ENCODE results near the gene ZSWIM5. TPM values are rescaled to one million over a fixed set of nuclear protein-coding genes. Genes with fewer than 3 reads are reported as not detected.

Gene ZSWIM5
- total and polyA plus RNA-seq, 11 donors = 0.19 to 1.7 (median 0.81) TPM

DNA sequence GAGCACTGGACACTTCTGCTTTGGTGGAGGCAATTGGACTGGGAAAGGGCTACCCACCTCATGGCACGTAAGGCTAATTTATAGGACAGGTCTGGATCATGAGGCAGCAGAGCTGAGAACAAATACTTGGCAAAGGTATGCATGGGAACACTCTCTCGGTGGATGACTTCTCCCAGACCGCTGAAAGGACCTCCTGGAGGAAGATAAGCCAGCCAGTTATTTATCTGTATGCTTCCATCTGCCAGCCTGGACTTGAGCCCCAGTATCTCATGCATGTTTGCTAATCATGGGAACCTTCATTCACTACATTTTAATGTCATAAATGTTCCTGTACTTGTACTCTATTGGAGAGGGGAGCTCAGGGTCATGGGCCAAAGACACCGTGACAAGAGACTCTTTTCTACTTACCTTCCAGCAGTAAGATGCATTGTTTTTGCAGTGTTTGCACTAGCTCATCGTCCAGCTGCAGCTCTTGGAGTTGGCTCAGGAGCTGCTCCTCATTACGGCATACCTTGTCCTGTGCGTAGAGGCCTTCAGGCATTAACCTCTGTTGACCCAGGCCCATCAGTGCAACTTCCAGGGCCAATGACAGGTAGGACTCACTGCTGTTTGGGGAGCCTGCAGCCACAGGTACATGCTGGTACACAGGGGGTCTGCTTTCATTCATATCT, 170.6 kb downstream of the ZSWIM5 start:
- no peaks in the 10 kb centered on the region for H3K9me3 ChIP-seq
- H3K36me3 ChIP-seq = peaks cover 0 to 24% (median 0%) of the 10 kb centered on the region in 9 donors
- H3K4me1 ChIP-seq = no peaks in the 10 kb centered on the region
- WGBS, 4 donors = 68 to 77% (median 73%) methylated on average over 7 of the region's 7 CpGs
- DNase-seq = no peak
- H3K27ac ChIP-seq = no peak overlapping the region
- TF ChIP-seq, protein P1, sequence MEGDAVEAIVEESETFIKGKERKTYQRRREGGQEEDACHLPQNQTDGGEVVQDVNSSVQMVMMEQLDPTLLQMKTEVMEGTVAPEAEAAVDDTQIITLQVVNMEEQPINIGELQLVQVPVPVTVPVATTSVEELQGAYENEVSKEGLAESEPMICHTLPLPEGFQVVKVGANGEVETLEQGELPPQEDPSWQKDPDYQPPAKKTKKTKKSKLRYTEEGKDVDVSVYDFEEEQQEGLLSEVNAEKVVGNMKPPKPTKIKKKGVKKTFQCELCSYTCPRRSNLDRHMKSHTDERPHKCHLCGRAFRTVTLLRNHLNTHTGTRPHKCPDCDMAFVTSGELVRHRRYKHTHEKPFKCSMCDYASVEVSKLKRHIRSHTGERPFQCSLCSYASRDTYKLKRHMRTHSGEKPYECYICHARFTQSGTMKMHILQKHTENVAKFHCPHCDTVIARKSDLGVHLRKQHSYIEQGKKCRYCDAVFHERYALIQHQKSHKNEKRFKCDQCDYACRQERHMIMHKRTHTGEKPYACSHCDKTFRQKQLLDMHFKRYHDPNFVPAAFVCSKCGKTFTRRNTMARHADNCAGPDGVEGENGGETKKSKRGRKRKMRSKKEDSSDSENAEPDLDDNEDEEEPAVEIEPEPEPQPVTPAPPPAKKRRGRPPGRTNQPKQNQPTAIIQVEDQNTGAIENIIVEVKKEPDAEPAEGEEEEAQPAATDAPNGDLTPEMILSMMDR (IDR thresholded peaks at IDR 0.05) = no peak
- TF ChIP-seq POLR2A (IDR thresholded peaks at IDR 0.05) = no peak
- intact Hi-C loops (cut with DNase I) = no loop called here
- H3K4me3 ChIP-seq = no peak overlapping the region
- H3K27me3 ChIP-seq = no peaks in the 10 kb centered on the region
- no peak for ATAC-seq

DNA sequence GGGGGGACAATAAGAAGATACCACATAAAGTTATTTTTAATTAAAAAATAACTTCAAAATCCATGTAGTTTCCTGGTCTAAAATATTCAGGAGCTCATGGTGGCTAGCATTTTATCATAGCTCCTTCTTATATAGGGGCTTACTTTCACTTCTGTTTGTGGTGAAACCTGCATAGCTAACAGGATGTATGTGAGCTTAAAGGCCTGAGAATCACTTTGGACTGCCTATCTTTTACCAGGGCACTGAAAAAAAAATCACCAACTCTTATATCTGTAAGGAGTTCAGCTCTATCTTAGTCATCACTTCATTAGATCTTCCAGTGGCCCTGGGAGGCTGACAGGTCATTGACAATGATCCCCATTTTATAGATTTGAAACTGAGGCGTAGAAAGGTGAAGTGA, 173.0 kb downstream of the ZSWIM5 start:
- TF ChIP-seq, protein P1 (IDR thresholded peaks at IDR 0.05) = no peak
- no peak for TF ChIP-seq POLR2A (IDR thresholded peaks at IDR 0.05)
- DNase-seq (no peak), ATAC-seq (no peak)
- Histone ChIP-seq H3K9me3 (no peaks in the 10 kb centered on the region), H3K4me3 (no peak overlapping the region), H3K36me3 (peaks cover 0 to 24% (median 0%) of the 10 kb centered on the region in 9 donors), H3K4me1 (no peaks in the 10 kb centered on the region), H3K27me3 (no peaks in the 10 kb centered on the region), H3K27ac (no peak overlapping the region)
- intact Hi-C loops (cut with DNase I) = no loop called here
- WGBS, 4 donors = 97 to 100% (median 98%) methylated on average over 1 of the region's 1 CpG

DNA sequence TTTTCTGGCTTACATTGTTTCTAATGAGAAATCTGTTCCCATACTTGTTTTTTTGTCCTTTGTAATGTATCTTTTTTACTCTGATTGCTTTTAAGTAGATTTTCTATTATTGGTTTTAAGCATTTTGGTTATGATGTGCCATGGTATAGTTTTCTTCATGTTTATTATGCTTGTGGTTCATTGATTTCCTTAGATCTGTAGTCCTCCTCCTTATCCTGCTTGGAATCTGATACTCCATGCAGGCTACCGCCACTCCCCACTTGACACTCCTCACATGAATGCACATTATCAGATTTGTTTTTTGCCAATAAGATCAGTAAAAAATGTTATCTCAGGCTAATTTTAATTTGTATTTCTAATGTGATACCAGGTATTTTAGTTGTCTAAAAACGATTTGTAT, 173.6 kb downstream of the ZSWIM5 start:
- TF ChIP-seq, protein P1 (IDR thresholded peaks at IDR 0.05) = no peak
- TF ChIP-seq POLR2A (IDR thresholded peaks at IDR 0.05) = no peak
- no peak for DNase-seq
- H3K27me3 ChIP-seq = no peaks in the 10 kb centered on the region

DNA sequence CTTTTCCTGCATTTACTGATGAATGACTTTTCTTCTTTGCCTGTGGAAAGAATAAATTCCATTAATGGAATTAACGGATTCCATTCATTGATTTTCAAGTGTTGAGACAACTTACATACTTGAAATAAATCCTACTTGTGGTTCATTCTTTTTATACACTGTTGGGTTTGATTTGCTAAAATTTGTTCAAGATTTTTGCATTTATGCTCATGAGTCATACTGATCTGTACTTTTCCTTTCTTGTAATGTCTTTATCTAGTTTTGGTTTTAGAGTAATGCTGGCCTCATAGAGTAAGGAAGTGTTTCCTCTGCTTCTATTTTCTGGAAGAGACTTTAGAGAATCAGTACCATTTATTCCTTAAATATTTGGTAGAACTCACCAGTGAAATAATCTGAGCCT, 180.0 kb downstream of the ZSWIM5 start:
- TF ChIP-seq, protein P1 (IDR thresholded peaks at IDR 0.05) = no peak
- no peak for TF ChIP-seq POLR2A (IDR thresholded peaks at IDR 0.05)
- H3K4me1 ChIP-seq = no peaks in the 10 kb centered on the region
- H3K4me3 ChIP-seq = no peak overlapping the region
- no peak for DNase-seq
- WGBS, 4 donors = 86 to 97% (median 90%) methylated on average over 1 of the region's 1 CpG
- peaks cover 0 to 7% (median 0%) of the 10 kb centered on the region in 12 donors for H3K9me3 ChIP-seq
- H3K36me3 ChIP-seq = no peaks in the 10 kb centered on the region
- no peak for ATAC-seq
- H3K27me3 ChIP-seq = no peaks in the 10 kb centered on the region
- H3K27ac ChIP-seq = no peak overlapping the region
- intact Hi-C loops (cut with DNase I) = no loop called here

More for the DNA sequence above, 173.6 kb downstream of the ZSWIM5 start:
- H3K36me3 ChIP-seq = peaks cover 0 to 24% (median 0%) of the 10 kb centered on the region in 9 donors
- no peaks in the 10 kb centered on the region for H3K9me3 ChIP-seq
- no peak overlapping the region for H3K4me3 ChIP-seq
- H3K27ac ChIP-seq = no peak overlapping the region
- WGBS, 4 donors = 73 to 80% (median 75%) methylated on average over 2 of the region's 2 CpGs
- H3K4me1 ChIP-seq = no peaks in the 10 kb centered on the region
- intact Hi-C loops (cut with DNase I) = no loop called here
- ATAC-seq = no peak
